ENCODE data around the gene SOX6.

DNA sequence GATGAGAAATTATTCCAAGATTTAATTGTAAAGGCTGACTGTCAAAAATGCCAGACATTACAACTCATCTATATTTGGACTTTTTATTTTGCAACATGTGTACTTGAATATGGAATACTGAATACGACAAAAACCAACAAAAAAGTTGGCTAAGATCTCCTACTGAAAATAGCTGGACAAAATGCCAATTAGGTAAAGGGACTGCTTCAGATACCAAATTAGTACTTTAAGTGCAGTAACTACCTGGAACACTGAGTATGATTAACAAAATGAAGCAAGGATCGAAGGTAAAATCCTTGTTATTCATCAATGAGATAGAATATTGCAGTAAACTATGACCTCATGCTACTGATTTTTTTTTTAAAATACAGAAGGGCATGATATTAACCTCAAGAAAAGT, 173.8 kb downstream of the SOX6 start:
- TF ChIP-seq CTCF (IDR thresholded peaks at IDR 0.05) (no peak), POLR2A (IDR thresholded peaks at IDR 0.05) (no peak)

Measured in right lobe of liver (tissue), 4 donors.